D721Med (cell line): ENCODE data around the gene GLI2.

ENCODE experiments used
- DNase-seq: peaks from one replicate; pipeline ENCODE4 v3.0.0; 2011; ENCODE audit warnings: low spot score; ENCODE audit not compliant: insufficient read length
- FAIRE-seq: peaks from 2 replicates; lab custom pipeline; 2011; peaks lifted over from hg19 to GRCh38; lab: Jason Lieb, UNC
- TF ChIP-seq, protein P1 (sequence below): IDR thresholded peaks from 2 replicates; pipeline ENCODE4 v1.5.1; 2012; ENCODE audit warnings: mild to moderate bottlenecking, control low read depth; ENCODE audit not compliant: insufficient read depth; ENCODE audit errors: missing control alignments

The GLI2 gene

DNA sequence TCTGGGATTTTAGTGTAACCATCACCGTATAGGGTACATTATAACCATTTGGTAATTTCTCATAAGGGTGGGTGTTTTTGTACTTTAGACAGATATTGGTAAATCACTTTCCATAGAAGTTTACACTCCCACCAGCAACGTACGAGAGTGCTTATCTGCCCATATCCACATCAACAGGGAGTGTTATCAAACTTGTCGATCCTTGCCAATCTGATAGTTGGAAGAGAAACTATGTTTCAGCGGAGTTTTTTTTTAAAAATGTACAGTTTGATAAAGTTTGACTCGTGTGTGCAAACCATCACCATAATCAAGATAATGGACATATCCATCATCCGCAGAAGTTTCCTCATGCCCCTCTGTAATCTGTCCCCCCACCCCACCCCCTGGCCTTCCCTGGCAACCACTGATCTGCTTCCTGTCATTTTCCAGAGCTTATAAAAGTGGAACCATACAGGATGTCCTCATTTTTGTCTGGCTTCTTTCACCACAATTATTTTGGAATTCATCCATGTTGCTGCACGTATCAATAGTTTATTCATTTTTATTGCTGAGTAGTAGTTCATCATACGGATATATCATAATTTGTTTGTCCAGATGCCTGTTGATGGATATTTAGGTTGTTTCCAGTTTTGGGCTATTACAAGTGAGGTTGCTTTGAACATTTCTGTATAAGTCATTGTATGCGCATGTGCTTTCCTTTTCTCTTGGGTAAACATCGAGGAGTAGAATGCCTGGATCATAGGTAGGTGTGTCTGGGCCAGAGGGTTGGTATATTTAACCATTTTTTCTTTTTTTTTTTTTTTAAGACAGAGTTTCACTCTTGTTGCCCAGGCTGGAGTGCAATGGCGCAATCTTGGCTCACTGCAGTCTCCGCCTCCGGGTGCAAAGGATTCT is 18.6 kb downstream of the GLI2 start:
- TF ChIP-seq, protein P1, sequence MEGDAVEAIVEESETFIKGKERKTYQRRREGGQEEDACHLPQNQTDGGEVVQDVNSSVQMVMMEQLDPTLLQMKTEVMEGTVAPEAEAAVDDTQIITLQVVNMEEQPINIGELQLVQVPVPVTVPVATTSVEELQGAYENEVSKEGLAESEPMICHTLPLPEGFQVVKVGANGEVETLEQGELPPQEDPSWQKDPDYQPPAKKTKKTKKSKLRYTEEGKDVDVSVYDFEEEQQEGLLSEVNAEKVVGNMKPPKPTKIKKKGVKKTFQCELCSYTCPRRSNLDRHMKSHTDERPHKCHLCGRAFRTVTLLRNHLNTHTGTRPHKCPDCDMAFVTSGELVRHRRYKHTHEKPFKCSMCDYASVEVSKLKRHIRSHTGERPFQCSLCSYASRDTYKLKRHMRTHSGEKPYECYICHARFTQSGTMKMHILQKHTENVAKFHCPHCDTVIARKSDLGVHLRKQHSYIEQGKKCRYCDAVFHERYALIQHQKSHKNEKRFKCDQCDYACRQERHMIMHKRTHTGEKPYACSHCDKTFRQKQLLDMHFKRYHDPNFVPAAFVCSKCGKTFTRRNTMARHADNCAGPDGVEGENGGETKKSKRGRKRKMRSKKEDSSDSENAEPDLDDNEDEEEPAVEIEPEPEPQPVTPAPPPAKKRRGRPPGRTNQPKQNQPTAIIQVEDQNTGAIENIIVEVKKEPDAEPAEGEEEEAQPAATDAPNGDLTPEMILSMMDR = no peak
- no peak for FAIRE-seq
- no peak for DNase-seq

DNA sequence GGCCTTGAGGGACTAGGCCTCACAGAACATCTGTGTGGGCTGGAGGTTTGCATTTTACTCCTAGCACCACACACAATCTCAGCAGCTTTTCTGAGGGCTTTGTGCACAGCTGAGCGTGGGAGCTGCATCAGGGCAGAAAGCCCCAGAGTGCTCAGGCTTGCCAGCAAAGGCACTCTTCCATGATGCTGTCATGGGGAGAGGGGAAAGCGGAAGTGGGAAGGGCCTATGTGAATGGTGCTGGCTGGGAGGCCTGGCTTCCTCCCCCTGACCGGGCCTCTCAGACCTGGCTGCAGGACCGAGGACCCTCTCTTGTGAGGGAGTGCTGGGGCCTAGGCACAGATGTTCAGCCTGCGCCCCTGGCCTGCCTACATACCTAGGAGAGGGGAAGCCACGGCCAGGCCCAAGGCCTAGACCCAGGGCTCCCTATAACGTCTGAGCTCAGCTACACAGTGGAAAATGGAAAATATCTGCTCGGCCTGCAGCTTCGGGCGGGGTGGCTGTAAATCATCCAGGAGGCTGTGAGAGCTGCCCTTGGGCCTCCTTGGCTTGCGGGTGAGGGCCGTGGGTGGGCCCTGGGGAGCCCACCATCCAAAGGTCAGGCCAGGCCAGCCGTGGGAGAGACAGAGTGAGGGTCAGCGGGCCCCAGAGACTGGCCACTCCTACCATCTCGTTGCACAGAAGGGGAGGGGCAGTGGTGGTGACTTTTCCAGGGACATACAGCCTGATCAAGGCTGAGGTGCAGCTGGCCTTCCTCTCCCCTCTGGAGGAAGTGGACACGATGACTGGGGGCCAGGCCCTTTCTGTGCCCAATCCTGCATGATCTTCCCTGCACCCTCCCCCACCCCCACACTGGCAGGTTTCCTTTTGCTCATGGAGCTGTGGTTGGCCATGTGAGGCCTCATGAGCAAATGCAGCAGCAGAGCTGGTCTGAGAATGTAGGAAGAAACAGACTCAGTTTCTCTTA is 22.8 kb downstream of the GLI2 start:
- TF ChIP-seq, protein P1 = no peak

DNA sequence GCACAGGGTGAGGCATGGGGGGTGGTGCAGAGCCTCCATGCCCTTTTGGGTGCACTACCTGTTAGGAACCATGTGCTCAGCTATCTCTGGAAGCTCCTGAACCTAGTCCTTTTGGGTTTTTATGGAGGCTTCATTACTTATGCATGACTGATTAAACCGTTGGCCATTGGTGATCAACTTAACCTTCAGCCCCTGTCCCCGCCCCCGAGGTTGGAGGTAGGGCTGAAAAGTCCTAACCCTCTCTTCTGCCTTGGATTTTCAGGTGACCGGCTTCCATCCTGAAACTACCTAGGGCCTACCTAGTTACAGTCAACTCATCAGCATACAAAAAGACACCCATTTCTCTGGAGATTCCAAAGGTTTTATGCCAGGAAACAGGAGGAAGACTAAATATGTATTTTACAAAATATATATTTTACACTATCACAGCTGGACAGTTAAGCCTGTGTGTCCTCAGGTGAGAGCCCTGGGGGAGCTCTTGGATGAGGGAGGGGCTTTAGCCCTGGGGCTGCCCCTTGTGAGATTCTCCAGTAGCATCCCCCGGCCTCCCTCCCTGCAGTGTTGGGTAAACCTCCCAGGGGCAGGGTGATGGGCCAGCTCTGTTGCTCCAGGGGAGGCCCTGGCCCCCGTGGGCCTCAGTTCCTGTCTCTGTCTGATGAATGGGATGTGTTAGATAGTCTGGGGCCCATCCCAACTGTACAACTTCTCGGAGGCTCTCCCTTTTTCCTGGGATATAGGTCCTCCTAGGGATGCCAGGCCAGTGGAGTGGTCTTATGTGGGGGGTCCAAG is 24.1 kb downstream of the GLI2 start:
- TF ChIP-seq, protein P1 = no peak
- FAIRE-seq (no peak), DNase-seq (no peak)

More for the DNA sequence above, 22.8 kb downstream of the GLI2 start:
- FAIRE-seq = no peak
- no peak for DNase-seq

DNA sequence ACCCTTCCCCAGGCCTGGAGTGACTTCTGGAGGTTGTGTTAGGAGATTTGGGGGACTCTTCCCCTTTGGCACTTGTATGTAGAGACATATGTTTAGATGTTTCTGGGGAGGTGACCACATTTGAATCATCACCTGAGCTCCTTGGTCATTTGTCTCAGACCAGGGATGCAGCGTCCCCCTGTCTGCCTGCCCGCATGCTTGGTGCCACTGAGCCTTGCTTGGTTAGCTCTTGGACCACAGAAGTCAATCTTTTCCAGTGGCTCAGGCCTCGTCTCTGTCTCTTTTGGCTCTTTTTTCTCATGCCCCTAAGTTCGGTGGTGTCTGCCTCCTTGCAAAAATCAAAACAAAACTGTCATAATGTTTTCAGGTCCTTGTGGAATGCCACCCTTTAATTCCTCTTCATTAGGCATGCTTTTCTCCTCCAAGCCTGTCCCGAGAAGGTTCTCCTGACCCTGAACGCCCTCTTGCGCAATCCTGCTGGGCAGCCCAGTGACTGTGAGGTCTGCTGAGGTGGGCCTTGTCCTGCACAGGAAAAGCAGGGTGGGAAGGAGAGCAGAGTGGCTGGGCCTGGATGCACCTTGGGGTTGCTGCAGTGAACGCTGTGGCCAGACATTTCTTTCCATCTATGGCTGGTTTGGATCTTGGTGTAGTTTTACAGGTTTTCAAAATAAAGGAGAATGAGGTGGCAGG is 24.9 kb downstream of the GLI2 start:
- DNase-seq = no peak
- FAIRE-seq = no peak
- TF ChIP-seq, protein P1 = no peak

DNA sequence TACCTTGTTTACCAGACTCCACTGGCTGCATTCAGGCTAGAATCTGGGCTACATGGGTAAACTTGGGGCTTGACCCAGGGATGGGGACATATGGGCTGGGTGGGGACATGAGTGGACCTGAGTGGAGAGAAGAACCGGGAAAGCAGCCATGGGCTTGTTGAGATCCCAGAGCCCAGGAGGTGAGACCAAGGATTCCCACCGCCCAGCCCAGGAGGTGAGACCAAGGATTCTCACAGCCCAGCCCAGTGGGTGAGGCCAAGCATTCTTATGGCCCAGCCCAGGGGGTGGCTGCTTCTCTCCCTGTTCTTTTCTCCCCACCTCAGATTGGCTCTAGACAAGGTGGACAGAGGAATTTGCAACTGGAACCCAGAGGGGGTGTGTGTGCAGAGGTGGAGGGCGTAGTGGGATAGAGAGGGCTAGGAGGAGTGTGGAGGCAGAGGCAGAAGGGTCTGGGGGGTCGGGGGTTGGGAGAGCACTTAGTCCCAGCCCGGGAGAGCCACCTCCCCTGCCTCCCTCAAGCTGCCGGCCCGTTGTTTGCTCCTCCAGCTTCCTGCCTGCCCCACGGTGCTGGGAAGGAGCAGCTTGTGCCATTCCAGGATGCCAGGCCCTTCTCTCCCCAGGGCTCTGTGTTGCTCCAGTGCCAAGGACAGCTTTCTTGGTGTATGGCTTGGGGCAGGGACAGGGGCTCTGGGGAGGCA is 25.6 kb downstream of the GLI2 start:
- TF ChIP-seq, protein P1 = no peak
- FAIRE-seq (no peak), DNase-seq (no peak)
